Ovary (tissue), 9 donors: ENCODE results near the gene ATP8B1. TPM values are rescaled to one million over a fixed set of nuclear protein-coding genes. Genes with fewer than 3 reads are reported as not detected.

ENCODE experiments used
- DNase-seq, 5 donors: peaks; one replicate each; pipeline ENCODE4 v3.0.0-alpha.2; 2019 to 2020
- H3K27ac ChIP-seq, 2 donors: fragments of 200-600 bp; one replicate each; pipeline versions ENCODE4 v1.5.1 to v1.8.0; 2019 to 2022
- H3K27me3 ChIP-seq: fragments of 200-600 bp; one replicate; pipeline ENCODE4 v1.8.0; 2022
- H3K36me3 ChIP-seq: fragments of 200-600 bp; sonication (generic); one replicate; pipeline ENCODE4 v1.5.1; 2019
- H3K4me1 ChIP-seq: one replicate; pipeline ENCODE4 v1.8.1; 2013; ENCODE audit warnings: mild to moderate bottlenecking, moderate library complexity; ENCODE audit not compliant: insufficient read depth
- H3K4me3 ChIP-seq: fragments of 200-600 bp; sonication (generic); one replicate; pipeline ENCODE4 v1.5.1; 2017
- H3K9me3 ChIP-seq, 2 donors: fragments of 200-600 bp in 1 of 2; sonication (generic) in 1 of 2; one replicate each; pipeline versions ENCODE4 v1.5.1 to v1.8.1; 2013 to 2019; ENCODE audit warnings: mild to moderate bottlenecking in 1 of 2, moderate library complexity in 1 of 2
- EP300 ChIP-seq: sonication (generic); formaldehyde crosslinking; IDR thresholded peaks from one replicate; pipeline ENCODE4 v1.6.1; 2017; ENCODE audit warnings: antibody characterized with exemption
- POLR2A ChIP-seq: fragments of 450-650 bp; IDR thresholded peaks from one replicate; pipeline ENCODE4 v1.6.1; 2017; ENCODE audit warnings: antibody characterized with exemption, mild to moderate bottlenecking, moderate library complexity
- WGBS, 3 donors: extraction: QIAGEN DNeasy Blood & Tissue Kit in 1 of 3; methylation state at CpG; one replicate each; pipeline versions ENCODE4 v1.1.5 to v1.1.7; 2013 to 2017; 5-methylcytosine and 5-hydroxymethylcytosine counted together
- intact Hi-C, 4 donors: fragments of 100-400 bp; cut with DNase I; formaldehyde crosslinking; loops; one replicate each; pipeline versions ENCODE4 v1.11.0 to v1.15.1; 2022 to 2023
- polyA plus RNA-seq, 2 donors: library from polyadenylated mRNA; stranded (reverse); fragments of 200-250 nt in 1 of 2; fragments of 350-450 nt in 1 of 2; fragmentation: Illumina TruSeq in 1 of 2; extraction: RNeasy Lipid Tissue Mini Kit (QIAGEN cat#74804) in 1 of 2; gene quantifications; one replicate each; pipeline ENCODE4 v1.2.3, GENCODE V29; 2013 to 2014
- total RNA-seq, 7 donors: library from RNA; depleted of rRNA in 2 of 7; stranded (reverse); fragments of >200 nt in 2 of 7; fragmentation: NEBNext Ultra II Directional in 3 of 7; extraction: Animal tissue kit (Norgen Biotek cat#: 25700) in 3 of 7; gene quantifications; one replicate each; pipeline versions ENCODE4 v1.1.0 to v1.2.4, GENCODE V29; 2016 to 2023
- TF ChIP-seq, protein P1 (sequence below), 3 donors: fragments of 450-650 bp in 2 of 3; fragments of 200-600 bp in 1 of 3; IDR thresholded peaks; one replicate each; pipeline versions ENCODE4 v1.5.1 to v1.8.0; 2016 to 2022; ENCODE audit warnings: antibody characterized with exemption in 3 of 3, mild to moderate bottlenecking in 1 of 3
- donor health status: DM: no; HTN: no; CAD: no; lungs with moderate emphysema.
- donor health status: DM: no; HTN: no; CAD: no.
- donor health status: Bipolar disorder and iron deficiency.
- donor health status: DM: yes; HTN: yes; CAD: no.
- donor health status: DM: no; HTN: no; CAD: no.
- donor health status: DM: yes; HTN: yes; CAD: no.

ATP8B1 gene
- total and polyA plus RNA-seq, 9 donors: 1.4 to 13.2 (median 5.2) TPM

GRCh38 chr18:57677262-57678211 is 125.6 kb downstream of the ATP8B1 start:
- no peaks in the 10 kb centered on the region for H3K9me3 ChIP-seq
- H3K4me3 ChIP-seq: no peak overlapping the region
- intact Hi-C loops: no loop called here
- peaks cover 3% of the 10 kb centered on the region for H3K4me1 ChIP-seq
- H3K27me3 ChIP-seq: no peaks in the 10 kb centered on the region
- no peaks in the 10 kb centered on the region for H3K36me3 ChIP-seq
- no peak overlapping the region for H3K27ac ChIP-seq
- DNase-seq: no peak
- WGBS, 3 donors: 65 to 73% (median 66%) methylated on average over 10 of the region's 10 CpGs
- TF ChIP-seq EP300: no peak
- TF ChIP-seq, protein P1, sequence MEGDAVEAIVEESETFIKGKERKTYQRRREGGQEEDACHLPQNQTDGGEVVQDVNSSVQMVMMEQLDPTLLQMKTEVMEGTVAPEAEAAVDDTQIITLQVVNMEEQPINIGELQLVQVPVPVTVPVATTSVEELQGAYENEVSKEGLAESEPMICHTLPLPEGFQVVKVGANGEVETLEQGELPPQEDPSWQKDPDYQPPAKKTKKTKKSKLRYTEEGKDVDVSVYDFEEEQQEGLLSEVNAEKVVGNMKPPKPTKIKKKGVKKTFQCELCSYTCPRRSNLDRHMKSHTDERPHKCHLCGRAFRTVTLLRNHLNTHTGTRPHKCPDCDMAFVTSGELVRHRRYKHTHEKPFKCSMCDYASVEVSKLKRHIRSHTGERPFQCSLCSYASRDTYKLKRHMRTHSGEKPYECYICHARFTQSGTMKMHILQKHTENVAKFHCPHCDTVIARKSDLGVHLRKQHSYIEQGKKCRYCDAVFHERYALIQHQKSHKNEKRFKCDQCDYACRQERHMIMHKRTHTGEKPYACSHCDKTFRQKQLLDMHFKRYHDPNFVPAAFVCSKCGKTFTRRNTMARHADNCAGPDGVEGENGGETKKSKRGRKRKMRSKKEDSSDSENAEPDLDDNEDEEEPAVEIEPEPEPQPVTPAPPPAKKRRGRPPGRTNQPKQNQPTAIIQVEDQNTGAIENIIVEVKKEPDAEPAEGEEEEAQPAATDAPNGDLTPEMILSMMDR (IDR thresholded peaks at IDR 0.05): no peak
- TF ChIP-seq POLR2A: no peak

- Histone ChIP-seq H3K36me3 (no peaks in the 10 kb centered on the region), H3K27me3 (no peaks in the 10 kb centered on the region), H3K9me3 (no peaks in the 10 kb centered on the region), H3K27ac (no peak overlapping the region), H3K4me1 (peaks cover 3% of the 10 kb centered on the region), H3K4me3 (no peak overlapping the region)
- WGBS, 3 donors: 70 to 78% (median 71%) methylated on average over 5 of the region's 5 CpGs
- DNase-seq: no peak
- intact Hi-C loops: no loop called here
- TF ChIP-seq, protein P1 (IDR thresholded peaks at IDR 0.05): no peak
- TF ChIP-seq EP300: no peak
- no peak for TF ChIP-seq POLR2A
Observed at GRCh38 chr18:57674891-57675290, 128.2 kb downstream of the ATP8B1 start.

- H3K27ac ChIP-seq: no peak overlapping the region
- DNase-seq: no peak
- H3K4me1 ChIP-seq: peaks cover 3% of the 10 kb centered on the region
- WGBS, 3 donors: 85 to 88% (median 85%) methylated on average over 5 of the region's 5 CpGs
- TF ChIP-seq, protein P1 (IDR thresholded peaks at IDR 0.05): no peak
- TF ChIP-seq POLR2A (no peak), EP300 (no peak)
- no peaks in the 10 kb centered on the region for H3K27me3 ChIP-seq
- no peaks in the 10 kb centered on the region for H3K9me3 ChIP-seq
- H3K4me3 ChIP-seq: no peak overlapping the region
- no peaks in the 10 kb centered on the region for H3K36me3 ChIP-seq
- intact Hi-C loops: no loop called here
Observed at GRCh38 chr18:57670046-57670445, 133.1 kb downstream of the ATP8B1 start.

DNA sequence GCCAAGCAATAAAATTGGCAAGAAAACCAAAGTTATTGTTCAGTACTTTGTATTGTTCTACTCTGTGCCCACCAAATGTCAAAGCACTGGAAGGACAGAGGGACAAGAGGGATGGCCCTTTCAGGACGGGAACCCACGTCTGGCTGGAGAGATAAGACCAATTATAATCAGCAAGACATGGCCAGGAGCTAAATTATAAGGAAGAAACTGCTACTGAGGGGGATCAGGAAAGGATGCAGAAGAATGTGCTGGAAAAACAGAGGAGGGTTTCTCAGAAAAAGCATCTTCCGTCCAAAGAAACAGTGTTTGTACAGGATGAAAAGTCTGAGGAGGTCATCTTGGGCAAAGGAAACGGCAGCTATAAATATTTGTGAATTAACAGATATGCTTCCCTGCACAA is 135.1 kb downstream of the ATP8B1 start:
- Histone ChIP-seq H3K27me3 (no peaks in the 10 kb centered on the region), H3K4me3 (no peak overlapping the region), H3K27ac (no peak overlapping the region), H3K36me3 (no peaks in the 10 kb centered on the region), H3K9me3 (no peaks in the 10 kb centered on the region), H3K4me1 (no peaks in the 10 kb centered on the region)
- WGBS, 3 donors: 54 to 69% (median 58%) methylated on average over 4 of the region's 4 CpGs
- intact Hi-C loops: no loop called here
- TF ChIP-seq EP300: no peak
- TF ChIP-seq, protein P1 (IDR thresholded peaks at IDR 0.05): no peak
- TF ChIP-seq POLR2A: no peak
- DNase-seq: no peak
